Neural cell (in vitro differentiated cells): ENCODE results near the gene ZNF716. TPM values are rescaled to one million over a fixed set of nuclear protein-coding genes. Genes with fewer than 3 reads are reported as not detected.

Experiments used
- H2AFZ ChIP-seq: fragments of 200-600, 300-800 bp; sonication (generic), shearing (Covaris generic); 2 replicates; pipeline ENCODE4 v1.6.0; 2014; ENCODE audit warnings: low read depth, mild to moderate bottlenecking, antibody characterized with exemption, low read length, moderate library complexity
- H3F3A ChIP-seq: fragments of 200-600 bp; shearing (Covaris generic); 2 replicates; pipeline ENCODE4 v1.6.1; 2016; ENCODE audit warnings: mild to moderate bottlenecking, moderate library complexity, mixed read lengths, antibody characterized with exemption, low read length; ENCODE audit not compliant: insufficient read depth, poor library complexity, severe bottlenecking
- H3K27ac ChIP-seq: fragments of 200-600, 300-800 bp; sonication (generic), shearing (Covaris generic); 2 replicates; pipeline ENCODE4 v1.5.1; 2014; ENCODE audit warnings: mild to moderate bottlenecking, low read length, moderate library complexity
- H3K27me3 ChIP-seq: fragments of 300-800, 200-600 bp; sonication (generic), shearing (Covaris generic); 2 replicates; pipeline ENCODE4 v1.6.0; 2014; ENCODE audit warnings: mild to moderate bottlenecking, low read depth, low read length, moderate library complexity; ENCODE audit not compliant: insufficient read depth
- H3K36me3 ChIP-seq: fragments of 300-800, 200-600 bp; sonication (generic), shearing (Covaris generic); 2 replicates; pipeline ENCODE4 v1.5.1; 2014; ENCODE audit warnings: mild to moderate bottlenecking, antibody characterized with exemption, low read length, moderate library complexity; ENCODE audit not compliant: insufficient read depth
- H3K4me2 ChIP-seq: fragments of 300-800, 200-600 bp; sonication (generic), shearing (Covaris generic); 2 replicates; pipeline ENCODE4 v1.6.0; 2014; ENCODE audit warnings: mild to moderate bottlenecking, low read length
- H3K4me3 ChIP-seq: fragments of 300-800, 200-600 bp; sonication (generic), shearing (Covaris generic); 2 replicates; pipeline ENCODE4 v1.5.1; 2014; ENCODE audit warnings: mild to moderate bottlenecking, low read length, moderate library complexity
- H3K79me2 ChIP-seq: fragments of 200-600 bp; shearing (Covaris generic); replicated peaks from 2 replicates; pipeline ENCODE4 v1.6.0; 2014; ENCODE audit warnings: mild to moderate bottlenecking, low read length, moderate library complexity; ENCODE audit not compliant: insufficient read depth
- H3K9ac ChIP-seq: fragments of 300-800, 200-600 bp; sonication (generic), shearing (Covaris generic); 2 replicates; pipeline ENCODE4 v1.6.1; 2016; ENCODE audit warnings: mild to moderate bottlenecking, low read length, mixed read lengths
- H3K9me2 ChIP-seq: fragments of 200-600 bp; shearing (Covaris generic); 2 replicates; pipeline ENCODE4 v1.6.1; 2016; ENCODE audit warnings: mild to moderate bottlenecking, low read length, mixed read lengths; ENCODE audit not compliant: insufficient read depth
- H3K9me3 ChIP-seq: fragments of 200-600, 300-800 bp; sonication (generic), shearing (Covaris generic); 2 replicates; pipeline ENCODE4 v1.6.1; 2016; ENCODE audit warnings: mild to moderate bottlenecking, mixed run types, low read length, moderate library complexity, mixed read lengths
- H4K20me1 ChIP-seq: fragments of 200-600 bp; shearing (Covaris generic); 2 replicates; pipeline ENCODE4 v1.6.1; 2016; ENCODE audit warnings: mild to moderate bottlenecking, mixed run types; ENCODE audit not compliant: insufficient read depth
- CTCF ChIP-seq: fragments of 450-650 bp; IDR thresholded peaks from 2 replicates; pipeline ENCODE4 v1.5.1; 2014; ENCODE audit warnings: antibody characterized with exemption, mild to moderate bottlenecking, moderate library complexity; ENCODE audit not compliant: poor library complexity, severe bottlenecking
- EP300 ChIP-seq: fragments of 450-650 bp; conservative IDR thresholded peaks from 2 replicates; pipeline ENCODE4 v1.6.1; 2014; ENCODE audit warnings: antibody characterized with exemption, mild to moderate bottlenecking, moderate library complexity; ENCODE audit not compliant: poor library complexity, severe bottlenecking
- EZH2 ChIP-seq: fragments of 200-600, 300-800 bp; shearing (Covaris generic), sonication (generic); IDR thresholded peaks from 2 replicates; pipeline ENCODE4 v1.6.1; 2014; ENCODE audit warnings: antibody characterized with exemption, low read length, borderline replicate concordance, mild to moderate bottlenecking; ENCODE audit not compliant: insufficient read depth, poor library complexity, severe bottlenecking
- MXI1 ChIP-seq: fragments of 450-650 bp; conservative IDR thresholded peaks from 2 replicates; pipeline ENCODE4 v1.6.1; 2014; ENCODE audit warnings: antibody characterized with exemption, mild to moderate bottlenecking; ENCODE audit not compliant: poor library complexity, severe bottlenecking
- POLR2AphosphoS5 ChIP-seq: IDR thresholded peaks from 2 replicates; pipeline ENCODE4 v1.6.1; 2012
- RAD21 ChIP-seq: fragments of 450-650 bp; conservative IDR thresholded peaks from 2 replicates; pipeline ENCODE4 v1.6.1; 2014; ENCODE audit warnings: antibody characterized with exemption, mild to moderate bottlenecking, moderate library complexity
- REST ChIP-seq: IDR thresholded peaks from 2 replicates; pipeline ENCODE4 v1.6.1; 2012; ENCODE audit warnings: borderline replicate concordance
- SMC3 ChIP-seq: fragments of 450-650 bp; conservative IDR thresholded peaks from 2 replicates; pipeline ENCODE4 v1.6.1; 2014; ENCODE audit warnings: antibody characterized with exemption, mild to moderate bottlenecking, moderate library complexity; ENCODE audit not compliant: poor library complexity
- TAF1 ChIP-seq: IDR thresholded peaks from 2 replicates; pipeline ENCODE4 v1.6.1; 2012; ENCODE audit warnings: low read depth
- polyA plus RNA-seq: library from polyadenylated mRNA; depleted of rRNA; stranded (reverse); fragments of >200 nt; gene quantifications from 2 replicates; pipeline ENCODE4 v1.2.3, GENCODE V29; 2014

The ZNF716 gene
- polyA plus RNA-seq, 1 donor from 2014 or later, result not detected

- TF ChIP-seq CTCF (no peak), TAF1 (no peak), REST (no peak), MXI1 (no peak), EZH2 (no peak), EP300 (no peak), SMC3 (no peak), RAD21 (no peak), POLR2AphosphoS5 (no peak)
- Histone ChIP-seq H3K9me3 (peaks cover 7% of the 10 kb centered on the region), H3K9ac (no peak overlapping the region), H3K27me3 (no peaks in the 10 kb centered on the region), H3K79me2 (no peaks in the 10 kb centered on the region), H2AFZ (no peak overlapping the region), H3K27ac (no peak overlapping the region), H3F3A (no peaks in the 10 kb centered on the region), H3K9me2 (no peaks in the 10 kb centered on the region), H3K4me2 (no peak overlapping the region), H3K4me3 (no peak overlapping the region), H3K36me3 (no peaks in the 10 kb centered on the region), H4K20me1 (no peaks in the 10 kb centered on the region)
These were observed 23.9 kb upstream of the ZNF716 start for GRCh38 chr7:57425969-57426628.

- Histone ChIP-seq H3K4me3 (no peak overlapping the region), H2AFZ (no peak overlapping the region), H3K27ac (no peak overlapping the region), H4K20me1 (no peaks in the 10 kb centered on the region), H3K27me3 (no peaks in the 10 kb centered on the region), H3K9ac (no peak overlapping the region), H3K9me3 (peaks cover 7% of the 10 kb centered on the region), H3K4me2 (no peak overlapping the region), H3F3A (no peaks in the 10 kb centered on the region), H3K79me2 (no peaks in the 10 kb centered on the region), H3K36me3 (no peaks in the 10 kb centered on the region), H3K9me2 (no peaks in the 10 kb centered on the region)
- TF ChIP-seq CTCF (no peak), TAF1 (no peak), REST (no peak), RAD21 (no peak), EZH2 (no peak), EP300 (no peak), MXI1 (no peak), POLR2AphosphoS5 (no peak), SMC3 (no peak)
These were observed 23.4 kb upstream of the ZNF716 start for GRCh38 chr7:57426629-57427003.
